Body of pancreas (tissue), 4 donors: ENCODE results near the gene BIK.
"Not testable (repeated sequence)": the region's sequence is repeated elsewhere in the genome, so short reads cannot be mapped to it uniquely, and the experiment has no call there.

Experiments used
- POLR2A ChIP-seq, 3 donors: fragments of 450-650 bp; IDR thresholded peaks; one replicate each; pipeline ENCODE4 v1.6.1; 2016; ENCODE audit warnings: antibody characterized with exemption in 3 of 3, mild to moderate bottlenecking in 2 of 3
- TF ChIP-seq, protein P1 (sequence below), 7 experiments: fragments of 450-650 bp in 4 of 7; fragments of 200-600 bp in 3 of 7; sonication (generic) in 3 of 7; IDR thresholded peaks; one replicate each; pipeline ENCODE4 v1.5.1; 2016 to 2019; ENCODE audit warnings: antibody characterized with exemption in 7 of 7

GRCh38 chr22:43104950-43105349 is 5.6 kb upstream of the BIK start:
- TF ChIP-seq, protein P1, sequence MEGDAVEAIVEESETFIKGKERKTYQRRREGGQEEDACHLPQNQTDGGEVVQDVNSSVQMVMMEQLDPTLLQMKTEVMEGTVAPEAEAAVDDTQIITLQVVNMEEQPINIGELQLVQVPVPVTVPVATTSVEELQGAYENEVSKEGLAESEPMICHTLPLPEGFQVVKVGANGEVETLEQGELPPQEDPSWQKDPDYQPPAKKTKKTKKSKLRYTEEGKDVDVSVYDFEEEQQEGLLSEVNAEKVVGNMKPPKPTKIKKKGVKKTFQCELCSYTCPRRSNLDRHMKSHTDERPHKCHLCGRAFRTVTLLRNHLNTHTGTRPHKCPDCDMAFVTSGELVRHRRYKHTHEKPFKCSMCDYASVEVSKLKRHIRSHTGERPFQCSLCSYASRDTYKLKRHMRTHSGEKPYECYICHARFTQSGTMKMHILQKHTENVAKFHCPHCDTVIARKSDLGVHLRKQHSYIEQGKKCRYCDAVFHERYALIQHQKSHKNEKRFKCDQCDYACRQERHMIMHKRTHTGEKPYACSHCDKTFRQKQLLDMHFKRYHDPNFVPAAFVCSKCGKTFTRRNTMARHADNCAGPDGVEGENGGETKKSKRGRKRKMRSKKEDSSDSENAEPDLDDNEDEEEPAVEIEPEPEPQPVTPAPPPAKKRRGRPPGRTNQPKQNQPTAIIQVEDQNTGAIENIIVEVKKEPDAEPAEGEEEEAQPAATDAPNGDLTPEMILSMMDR (IDR thresholded peaks at IDR 0.05) = not testable (repeated sequence)
- not testable (repeated sequence) for TF ChIP-seq POLR2A (IDR thresholded peaks at IDR 0.05)
